Skin of body (tissue), 1 donor: ENCODE measurements around the gene AP3B2. TPM values are rescaled to one million over a fixed set of nuclear protein-coding genes. Genes with fewer than 3 reads are reported as not detected.

Experiments
- total RNA-seq: library from RNA; depleted of rRNA; stranded (reverse); fragments of >200 nt; gene quantifications from one replicate; pipeline ENCODE4 v1.2.3, GENCODE V29; 2014

Gene AP3B2
- total RNA-seq, 1 donor from 2014 or later, result 0.89 TPM

Other genes starting within 250 kb of the AP3B2 start
- gene RPS17, start 169.4 kb downstream of the AP3B2 start, total RNA-seq, result 2,118 TPM
- 2.7 TPM for gene CPEB1, start 62.5 kb downstream of the AP3B2 start, total RNA-seq
- 6.5 TPM for gene FSD2, start 96.2 kb upstream of the AP3B2 start, total RNA-seq
- 5.7 TPM for gene WHAMM, start 99.8 kb upstream of the AP3B2 start, total RNA-seq
- 16.8 TPM for gene HOMER2, start 242.8 kb upstream of the AP3B2 start, total RNA-seq